Cardiac fibroblast (primary cell): ENCODE results near the gene FEZ2.

Source experiments
- DNase-seq, 2 donors: peaks; one replicate each; pipeline versions ENCODE4 v3.0.0 to v3.0.0-alpha.2; 2010; ENCODE audit warnings: low read depth in 2 of 2
- H3K4me3 ChIP-seq, 2 donors: replicated peaks in 1 of 2; 1 replicate in 1 of 2; 2 replicates in 1 of 2; pipeline ENCODE4 v1.5.1; 2011; ENCODE audit warnings: low read depth in 2 of 2, low read length in 2 of 2, mild to moderate bottlenecking in 2 of 2, moderate library complexity in 1 of 2
- CTCF ChIP-seq: IDR thresholded peaks from one replicate; pipeline ENCODE4 v1.5.1; 2011; ENCODE audit warnings: low read depth, mild to moderate bottlenecking, low read length, inconsistent platforms

Gene FEZ2

GRCh38 chr2:36572054-36572718 lies 25.8 kb downstream of the FEZ2 start:
- TF ChIP-seq CTCF = no peak

GRCh38 chr2:36570416-36570815 lies 27.6 kb downstream of the FEZ2 start:
- no peak for TF ChIP-seq CTCF
- DNase-seq = peak in 1 of 2 donors; percentile 59
- no peak overlapping the region for H3K4me3 ChIP-seq

More at GRCh38 chr2:36572054-36572718, 25.8 kb downstream of the FEZ2 start:
- DNase-seq = no peak
- H3K4me3 ChIP-seq = no peak overlapping the region

- peak in 1 of 2 donors; percentile 43 for DNase-seq
- TF ChIP-seq CTCF = no peak
- H3K4me3 ChIP-seq = no peak overlapping the region
Observed at GRCh38 chr2:36569267-36569856, 28.6 kb downstream of the FEZ2 start.

GRCh38 chr2:36568516-36569246 lies 29.3 kb downstream of the FEZ2 start:
- peak overlapping the region in 1 of 2 donors; percentile 9 for H3K4me3 ChIP-seq
- peak; percentile 56 to 84 for DNase-seq
- TF ChIP-seq CTCF = no peak

- H3K4me3 ChIP-seq = no peak overlapping the region
- DNase-seq = no peak
- TF ChIP-seq CTCF = no peak
Observed at GRCh38 chr2:36567711-36568408, 30.1 kb downstream of the FEZ2 start.

- no peak for DNase-seq
- no peak for TF ChIP-seq CTCF
Observed at GRCh38 chr2:36566887-36567286, 31.1 kb downstream of the FEZ2 start.

More at GRCh38 chr2:36566887-36567286, 31.1 kb downstream of the FEZ2 start:
- H3K4me3 ChIP-seq = no peak overlapping the region
